ENCODE measurements around the gene SCOC. TPM values are rescaled to one million over a fixed set of nuclear protein-coding genes. Genes with fewer than 3 reads are reported as not detected.
A peak's percentile ranks its signal among the peaks of the same experiment; 100 is the strongest.

SCOC gene
- 264 and 320 TPM in 2 replicates for polyA plus RNA-seq
- polyA minus RNA-seq, result 152 and 163 TPM in 2 replicates

DNA sequence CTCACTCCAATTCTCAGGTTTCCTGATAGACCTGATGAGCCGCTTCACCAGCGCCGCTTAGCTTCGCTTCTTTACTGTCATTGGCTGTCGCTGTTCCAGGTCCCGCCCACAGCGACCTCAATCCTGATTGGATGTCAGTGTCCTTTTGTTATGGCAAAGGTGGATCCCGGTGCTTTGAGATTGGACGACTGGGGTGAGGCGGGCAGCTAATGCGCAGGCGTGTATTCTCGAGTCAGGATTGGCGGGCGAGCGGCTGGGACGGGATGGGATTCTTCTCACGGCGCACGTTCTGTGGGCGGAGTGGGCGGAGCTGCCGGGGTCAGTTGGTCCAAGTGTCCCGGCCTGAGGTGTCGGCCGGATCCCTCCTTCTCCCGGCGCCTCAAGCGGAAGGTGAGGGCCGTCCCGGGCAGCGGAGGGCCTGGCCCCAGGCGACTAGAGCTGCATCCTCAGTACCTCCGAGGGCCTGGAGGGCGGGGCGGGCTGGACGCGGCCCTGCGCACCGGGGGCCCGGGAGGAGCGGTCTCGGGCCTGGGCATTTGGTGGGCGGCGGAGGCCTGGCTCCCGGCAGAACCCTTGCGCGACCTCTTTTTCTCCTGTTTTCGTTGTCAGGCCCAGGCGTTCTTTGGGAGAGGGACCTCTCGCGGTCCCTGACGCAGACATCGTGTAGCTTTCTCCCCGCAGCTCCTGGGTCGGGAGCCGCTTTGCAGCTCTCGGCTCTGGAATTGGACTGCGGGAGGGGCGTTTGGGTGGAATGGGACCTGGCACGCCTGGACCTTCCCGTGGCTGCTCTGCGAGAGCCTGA lies at the start of gene SCOC:
TSS of gene SCOC (plus strand) at position 319 of the 802 bp plus-strand sequence. CDS start 5,525 bp downstream, outside the sequence.
- H3K27ac ChIP-seq (ENCODE audit: low read length), result peak within 1 kb of the TSS; percentile 89
- H2AFZ ChIP-seq (ENCODE audit: low read depth, low read length), result peak within 1 kb of the TSS; percentile 77
- no peaks in the 10 kb centered on the region for H4K20me1 ChIP-seq (ENCODE audit: insufficient read depth)
- peak within 1 kb of the TSS; percentile 86 for H3K9ac ChIP-seq (ENCODE audit: low read length)
- no peaks in the 10 kb centered on the region for H3K9me3 ChIP-seq (ENCODE audit: low read length)
- H3K36me3 ChIP-seq (ENCODE audit: insufficient read depth, low read length), result no peaks in the 10 kb centered on the region
- peaks cover 46% of the 10 kb centered on the region for H3K79me2 ChIP-seq (replicated peaks; ENCODE audit: insufficient read depth, low read length)
- peak; percentile 26 for TF ChIP-seq RAD21 (conservative IDR thresholded peaks at IDR 0.05)
- peak; percentile 22 for TF ChIP-seq SMC3 (conservative IDR thresholded peaks at IDR 0.05; ENCODE audit: poor library complexity)
- peak; percentile 48 for TF ChIP-seq EP300 (conservative IDR thresholded peaks at IDR 0.05; ENCODE audit: poor library complexity, severe bottlenecking)
- peak; percentile 91 for TF ChIP-seq POLR2AphosphoS5 (IDR thresholded peaks at IDR 0.05)
- peak; percentile 64 for TF ChIP-seq TAF1 (IDR thresholded peaks at IDR 0.05; ENCODE audit: low read depth)
- peak; percentile 70 for TF ChIP-seq MXI1 (conservative IDR thresholded peaks at IDR 0.05; ENCODE audit: poor library complexity, severe bottlenecking)
- TF ChIP-seq, protein P1, sequence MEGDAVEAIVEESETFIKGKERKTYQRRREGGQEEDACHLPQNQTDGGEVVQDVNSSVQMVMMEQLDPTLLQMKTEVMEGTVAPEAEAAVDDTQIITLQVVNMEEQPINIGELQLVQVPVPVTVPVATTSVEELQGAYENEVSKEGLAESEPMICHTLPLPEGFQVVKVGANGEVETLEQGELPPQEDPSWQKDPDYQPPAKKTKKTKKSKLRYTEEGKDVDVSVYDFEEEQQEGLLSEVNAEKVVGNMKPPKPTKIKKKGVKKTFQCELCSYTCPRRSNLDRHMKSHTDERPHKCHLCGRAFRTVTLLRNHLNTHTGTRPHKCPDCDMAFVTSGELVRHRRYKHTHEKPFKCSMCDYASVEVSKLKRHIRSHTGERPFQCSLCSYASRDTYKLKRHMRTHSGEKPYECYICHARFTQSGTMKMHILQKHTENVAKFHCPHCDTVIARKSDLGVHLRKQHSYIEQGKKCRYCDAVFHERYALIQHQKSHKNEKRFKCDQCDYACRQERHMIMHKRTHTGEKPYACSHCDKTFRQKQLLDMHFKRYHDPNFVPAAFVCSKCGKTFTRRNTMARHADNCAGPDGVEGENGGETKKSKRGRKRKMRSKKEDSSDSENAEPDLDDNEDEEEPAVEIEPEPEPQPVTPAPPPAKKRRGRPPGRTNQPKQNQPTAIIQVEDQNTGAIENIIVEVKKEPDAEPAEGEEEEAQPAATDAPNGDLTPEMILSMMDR (IDR thresholded peaks at IDR 0.05; ENCODE audit: poor library complexity, severe bottlenecking), result peak; percentile 27
- TF ChIP-seq, protein P2, sequence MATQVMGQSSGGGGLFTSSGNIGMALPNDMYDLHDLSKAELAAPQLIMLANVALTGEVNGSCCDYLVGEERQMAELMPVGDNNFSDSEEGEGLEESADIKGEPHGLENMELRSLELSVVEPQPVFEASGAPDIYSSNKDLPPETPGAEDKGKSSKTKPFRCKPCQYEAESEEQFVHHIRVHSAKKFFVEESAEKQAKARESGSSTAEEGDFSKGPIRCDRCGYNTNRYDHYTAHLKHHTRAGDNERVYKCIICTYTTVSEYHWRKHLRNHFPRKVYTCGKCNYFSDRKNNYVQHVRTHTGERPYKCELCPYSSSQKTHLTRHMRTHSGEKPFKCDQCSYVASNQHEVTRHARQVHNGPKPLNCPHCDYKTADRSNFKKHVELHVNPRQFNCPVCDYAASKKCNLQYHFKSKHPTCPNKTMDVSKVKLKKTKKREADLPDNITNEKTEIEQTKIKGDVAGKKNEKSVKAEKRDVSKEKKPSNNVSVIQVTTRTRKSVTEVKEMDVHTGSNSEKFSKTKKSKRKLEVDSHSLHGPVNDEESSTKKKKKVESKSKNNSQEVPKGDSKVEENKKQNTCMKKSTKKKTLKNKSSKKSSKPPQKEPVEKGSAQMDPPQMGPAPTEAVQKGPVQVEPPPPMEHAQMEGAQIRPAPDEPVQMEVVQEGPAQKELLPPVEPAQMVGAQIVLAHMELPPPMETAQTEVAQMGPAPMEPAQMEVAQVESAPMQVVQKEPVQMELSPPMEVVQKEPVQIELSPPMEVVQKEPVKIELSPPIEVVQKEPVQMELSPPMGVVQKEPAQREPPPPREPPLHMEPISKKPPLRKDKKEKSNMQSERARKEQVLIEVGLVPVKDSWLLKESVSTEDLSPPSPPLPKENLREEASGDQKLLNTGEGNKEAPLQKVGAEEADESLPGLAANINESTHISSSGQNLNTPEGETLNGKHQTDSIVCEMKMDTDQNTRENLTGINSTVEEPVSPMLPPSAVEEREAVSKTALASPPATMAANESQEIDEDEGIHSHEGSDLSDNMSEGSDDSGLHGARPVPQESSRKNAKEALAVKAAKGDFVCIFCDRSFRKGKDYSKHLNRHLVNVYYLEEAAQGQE (IDR thresholded peaks at IDR 0.05; ENCODE audit: borderline replicate concordance), result peak; percentile 42
- TF ChIP-seq EZH2 (IDR thresholded peaks at IDR 0.05; ENCODE audit: borderline replicate concordance, insufficient read depth, low read length, poor library complexity, severe bottlenecking), result no peak
- H3F3A ChIP-seq (ENCODE audit: insufficient read depth, low read length, poor library complexity, severe bottlenecking), result no peaks in the 10 kb centered on the region
- peak within 1 kb of the TSS; percentile 76 for H3K4me2 ChIP-seq (ENCODE audit: low read length)
- H3K9me2 ChIP-seq (ENCODE audit: insufficient read depth, low read length), result no peaks in the 10 kb centered on the region
- H3K4me3 ChIP-seq (ENCODE audit: low read length), result peak within 1 kb of the TSS; percentile 79
- H3K27me3 ChIP-seq (ENCODE audit: insufficient read depth, low read depth, low read length), result no peaks in the 10 kb centered on the region

DNA sequence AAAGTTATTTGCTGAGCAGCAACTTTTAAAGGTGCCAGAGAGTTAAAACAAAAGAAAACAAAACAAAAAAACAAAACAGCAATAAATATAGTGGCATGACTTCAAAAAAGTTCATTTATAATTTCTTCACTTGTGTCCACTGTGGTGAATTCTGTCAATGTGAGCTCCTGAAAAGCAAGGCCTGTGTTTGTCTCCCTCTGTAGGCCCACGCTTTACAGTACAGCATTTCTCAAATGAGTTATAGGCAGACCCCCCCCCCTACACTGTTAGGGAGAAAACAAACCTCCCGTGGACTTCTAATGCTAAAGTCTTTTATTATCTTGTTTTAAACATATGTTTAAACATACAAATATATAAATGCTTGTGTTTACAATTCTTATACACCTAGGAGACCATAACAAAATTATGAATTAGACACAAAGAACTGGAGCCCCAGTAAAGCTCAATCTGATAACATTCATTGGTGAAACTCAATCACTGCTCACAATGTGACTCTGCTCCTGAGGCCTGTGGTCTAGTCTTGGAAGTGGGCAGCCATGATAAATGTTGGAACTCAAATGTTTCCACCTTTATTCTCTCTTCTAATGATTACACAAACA lies 47.0 kb upstream of the SCOC start:
- Histone ChIP-seq H2AFZ (ENCODE audit: low read depth, low read length) (no peak overlapping the region), H3F3A (ENCODE audit: insufficient read depth, low read length, poor library complexity, severe bottlenecking) (no peaks in the 10 kb centered on the region), H3K4me2 (ENCODE audit: low read length) (no peak overlapping the region), H3K4me3 (ENCODE audit: low read length) (no peak overlapping the region), H3K9me2 (ENCODE audit: insufficient read depth, low read length) (no peaks in the 10 kb centered on the region), H3K9me3 (ENCODE audit: low read length) (no peaks in the 10 kb centered on the region), H3K27ac (ENCODE audit: low read length) (no peak overlapping the region), H3K27me3 (ENCODE audit: insufficient read depth, low read depth, low read length) (no peaks in the 10 kb centered on the region), H4K20me1 (ENCODE audit: insufficient read depth) (no peaks in the 10 kb centered on the region), H3K36me3 (ENCODE audit: insufficient read depth, low read length) (no peaks in the 10 kb centered on the region), H3K79me2 (replicated peaks; ENCODE audit: insufficient read depth, low read length) (no peaks in the 10 kb centered on the region), H3K9ac (ENCODE audit: low read length) (no peak overlapping the region)
- TF ChIP-seq SMC3 (conservative IDR thresholded peaks at IDR 0.05; ENCODE audit: poor library complexity), result peak; percentile 67
- TF ChIP-seq, protein P1 (IDR thresholded peaks at IDR 0.05; ENCODE audit: poor library complexity, severe bottlenecking), result peak; percentile 68
- TF ChIP-seq RAD21 (conservative IDR thresholded peaks at IDR 0.05), result peak; percentile 71
- TF ChIP-seq, protein P2 (IDR thresholded peaks at IDR 0.05; ENCODE audit: borderline replicate concordance), result no peak
